GM19438 (cell line): Measurements from ENCODE around the gene SOX9.
"Not testable (repeated sequence)": the region's sequence is repeated elsewhere in the genome, so short reads cannot be mapped to it uniquely, and the experiment has no call there.

Experiments used
- ATAC-seq: cut with Tn5 transposase; IDR thresholded peaks from one replicate; pipeline ENCODE4 v1.9.1; 2021; ENCODE audit warnings: low read depth; ENCODE audit not compliant: unreplicated experiment

SOX9 gene

DNA sequence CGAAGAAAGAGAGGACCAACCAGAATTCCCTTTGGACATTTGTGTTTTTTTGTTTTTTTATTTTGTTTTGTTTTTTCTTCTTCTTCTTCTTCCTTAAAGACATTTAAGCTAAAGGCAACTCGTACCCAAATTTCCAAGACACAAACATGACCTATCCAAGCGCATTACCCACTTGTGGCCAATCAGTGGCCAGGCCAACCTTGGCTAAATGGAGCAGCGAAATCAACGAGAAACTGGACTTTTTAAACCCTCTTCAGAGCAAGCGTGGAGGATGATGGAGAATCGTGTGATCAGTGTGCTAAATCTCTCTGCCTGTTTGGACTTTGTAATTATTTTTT lies 3.6 kb downstream of the SOX9 start:
- ATAC-seq = no peak

DNA sequence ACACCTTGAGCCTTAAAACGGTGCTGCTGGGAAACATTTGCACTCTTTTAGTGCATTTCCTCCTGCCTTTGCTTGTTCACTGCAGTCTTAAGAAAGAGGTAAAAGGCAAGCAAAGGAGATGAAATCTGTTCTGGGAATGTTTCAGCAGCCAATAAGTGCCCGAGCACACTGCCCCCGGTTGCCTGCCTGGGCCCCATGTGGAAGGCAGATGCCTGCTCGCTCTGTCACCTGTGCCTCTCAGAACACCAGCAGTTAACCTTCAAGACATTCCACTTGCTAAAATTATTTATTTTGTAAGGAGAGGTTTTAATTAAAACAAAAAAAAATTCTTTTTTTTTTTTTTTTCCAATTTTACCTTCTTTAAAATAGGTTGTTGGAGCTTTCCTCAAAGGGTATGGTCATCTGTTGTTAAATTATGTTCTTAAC lies 4.4 kb downstream of the SOX9 start:
- no peak for ATAC-seq

DNA sequence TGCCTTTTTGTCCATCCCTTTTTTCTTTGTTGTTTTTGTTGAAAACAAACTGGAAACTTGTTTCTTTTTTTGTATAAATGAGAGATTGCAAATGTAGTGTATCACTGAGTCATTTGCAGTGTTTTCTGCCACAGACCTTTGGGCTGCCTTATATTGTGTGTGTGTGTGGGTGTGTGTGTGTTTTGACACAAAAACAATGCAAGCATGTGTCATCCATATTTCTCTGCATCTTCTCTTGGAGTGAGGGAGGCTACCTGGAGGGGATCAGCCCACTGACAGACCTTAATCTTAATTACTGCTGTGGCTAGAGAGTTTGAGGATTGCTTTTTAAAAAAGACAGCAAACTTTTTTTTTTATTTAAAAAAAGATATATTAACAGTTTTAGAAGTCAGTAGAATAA lies 4.9 kb downstream of the SOX9 start:
- no peak for ATAC-seq

DNA sequence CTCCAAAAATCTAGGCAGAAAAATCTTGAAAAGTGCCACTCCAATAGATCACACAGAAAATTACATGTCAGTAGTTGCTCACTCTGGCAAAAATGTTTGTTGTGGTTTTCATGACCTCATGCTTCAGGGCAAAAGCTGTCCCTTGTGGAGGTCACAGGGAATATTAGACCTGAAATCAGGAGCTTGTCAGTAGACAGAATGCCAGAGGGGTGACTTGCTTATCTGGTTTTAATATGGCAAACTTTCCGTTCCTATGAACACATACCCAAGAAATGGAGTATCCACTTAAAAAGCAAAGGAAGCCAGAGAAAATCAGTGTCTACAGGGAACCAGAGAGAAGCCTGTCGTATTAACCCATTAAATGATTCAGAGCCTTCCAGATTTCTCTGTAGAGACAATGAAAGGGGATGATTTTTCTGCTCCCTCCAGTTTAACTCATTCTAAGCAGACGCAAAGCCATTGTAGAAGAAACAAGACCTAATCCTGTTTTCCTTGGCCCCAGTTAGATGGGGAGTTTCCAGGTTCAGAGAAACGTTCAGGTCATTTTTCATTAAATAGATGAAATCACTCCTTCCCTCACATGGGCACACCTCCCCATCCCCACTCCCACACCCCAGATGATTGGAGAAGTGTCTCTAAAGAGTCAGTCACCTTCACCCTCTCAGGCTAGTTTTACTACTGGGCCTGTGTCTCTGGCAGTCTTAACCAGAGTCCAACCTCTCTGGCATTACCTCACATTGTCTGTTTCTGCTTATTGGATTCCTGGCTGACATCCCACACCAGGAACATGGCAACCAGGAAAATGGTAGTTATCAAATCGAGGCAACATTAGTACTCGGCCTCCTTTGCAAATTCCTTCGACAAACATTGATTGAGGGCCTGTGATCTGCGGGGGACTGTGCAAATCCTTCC lies 6.0 kb downstream of the SOX9 start:
- ATAC-seq = no peak

DNA sequence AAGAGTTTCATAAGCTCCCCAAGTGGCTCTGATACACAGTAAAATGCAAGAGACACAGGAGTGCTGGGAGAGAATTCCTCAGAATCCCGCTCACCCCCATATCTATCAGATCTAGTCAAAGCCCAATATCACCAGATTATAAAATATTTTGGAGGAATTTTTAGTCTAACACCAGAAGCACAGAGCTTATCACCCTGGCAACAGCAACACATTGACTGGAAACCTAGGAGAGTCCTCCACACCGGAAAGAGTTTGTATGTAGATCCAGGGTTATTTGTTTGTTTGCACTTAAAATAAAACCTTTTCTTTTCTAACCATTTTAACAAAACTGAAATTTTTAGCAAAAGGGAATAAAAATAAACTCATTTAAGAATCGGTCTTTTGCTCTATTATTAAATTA lies 7.2 kb downstream of the SOX9 start:
- no peak for ATAC-seq

DNA sequence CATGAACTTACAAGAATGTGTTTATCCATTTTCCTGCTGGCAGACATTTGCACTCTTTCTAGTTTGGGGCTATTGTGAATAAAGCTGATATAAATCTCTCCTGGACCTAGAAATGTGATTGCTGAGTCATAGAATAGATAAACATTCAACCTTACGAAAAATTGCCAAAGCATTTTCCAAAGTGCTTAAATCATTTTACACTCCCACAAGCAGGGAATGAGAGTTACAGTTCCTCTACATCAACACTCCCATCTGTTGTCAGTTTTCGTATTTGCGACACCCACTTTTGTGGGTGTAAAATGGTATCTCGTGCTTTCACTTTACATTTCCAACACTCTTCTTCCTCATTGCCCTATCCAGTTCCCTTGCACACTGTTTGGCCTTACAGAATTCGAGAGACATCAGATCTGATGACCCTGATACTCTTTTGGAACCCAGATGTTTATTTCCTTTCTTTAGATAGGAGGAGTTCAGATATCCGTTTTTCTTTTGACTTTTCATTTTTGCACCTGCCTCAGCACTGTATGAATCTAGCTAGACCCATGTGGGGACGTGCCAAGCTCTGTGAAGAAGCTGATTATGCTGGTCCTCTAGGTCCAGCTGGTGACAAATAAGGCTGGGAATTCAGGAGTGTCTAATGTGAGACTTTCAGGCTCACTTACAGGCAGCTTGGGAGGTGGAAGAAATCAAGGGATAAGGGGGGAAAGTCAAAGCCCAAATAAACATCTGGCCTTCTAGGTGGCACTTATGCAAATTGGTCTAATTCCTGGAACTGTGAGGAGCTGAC lies 14.0 kb downstream of the SOX9 start:
- no peak for ATAC-seq

DNA sequence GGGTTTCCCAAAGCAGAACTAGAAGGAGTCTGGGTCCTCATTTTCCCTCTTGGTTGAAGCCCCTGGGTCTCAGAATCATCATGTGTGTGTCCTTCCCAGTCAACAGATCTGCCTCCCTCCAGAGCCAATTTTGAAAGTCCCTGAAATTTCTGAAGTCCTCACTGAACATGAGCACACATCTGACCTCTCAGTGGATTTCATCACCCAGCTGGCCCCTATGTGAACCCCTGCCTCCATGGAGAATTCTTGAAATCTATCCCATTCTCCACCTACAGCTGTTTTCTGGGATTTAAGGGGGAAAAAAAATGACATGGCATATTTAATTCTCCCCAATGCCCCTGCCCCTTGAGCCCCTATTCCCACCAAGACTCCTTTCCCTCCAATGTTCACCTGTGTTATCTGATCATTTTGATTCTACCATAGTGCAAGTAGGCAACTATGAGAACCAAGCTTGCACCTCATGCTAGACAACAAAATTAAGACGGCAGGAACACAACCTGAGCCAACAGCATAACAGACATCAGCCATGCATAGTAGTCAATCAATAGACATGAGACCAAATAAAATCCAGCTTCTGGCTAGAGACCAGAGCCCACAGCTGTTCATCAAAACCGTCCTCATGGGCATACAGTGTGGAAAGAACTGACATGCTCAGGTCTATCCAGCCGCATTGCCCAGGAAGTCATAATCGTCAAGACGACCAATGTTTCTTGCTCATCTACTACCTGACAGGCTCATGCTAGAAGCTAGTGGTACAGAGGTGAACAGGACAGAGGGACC lies 14.9 kb downstream of the SOX9 start:
- ATAC-seq = no peak

DNA sequence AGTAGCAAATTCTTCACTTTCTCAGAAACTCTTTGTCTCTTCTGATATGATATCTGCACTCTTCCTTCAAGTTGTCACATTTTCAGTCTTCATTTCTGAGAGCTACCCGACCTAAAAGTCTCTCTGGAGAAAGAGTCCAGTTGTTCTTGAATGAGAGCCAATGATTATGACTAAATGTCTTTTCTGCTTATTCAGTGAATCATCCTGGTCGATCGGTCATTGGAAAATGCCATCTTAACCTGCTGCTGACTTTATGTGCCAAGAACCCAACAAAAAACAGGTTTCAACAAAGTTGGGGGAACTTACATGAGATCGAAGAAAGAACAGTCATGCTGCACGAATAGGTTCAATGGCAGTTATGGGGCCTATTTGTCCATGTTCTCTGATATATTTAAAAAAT lies 15.9 kb downstream of the SOX9 start:
- no peak for ATAC-seq

DNA sequence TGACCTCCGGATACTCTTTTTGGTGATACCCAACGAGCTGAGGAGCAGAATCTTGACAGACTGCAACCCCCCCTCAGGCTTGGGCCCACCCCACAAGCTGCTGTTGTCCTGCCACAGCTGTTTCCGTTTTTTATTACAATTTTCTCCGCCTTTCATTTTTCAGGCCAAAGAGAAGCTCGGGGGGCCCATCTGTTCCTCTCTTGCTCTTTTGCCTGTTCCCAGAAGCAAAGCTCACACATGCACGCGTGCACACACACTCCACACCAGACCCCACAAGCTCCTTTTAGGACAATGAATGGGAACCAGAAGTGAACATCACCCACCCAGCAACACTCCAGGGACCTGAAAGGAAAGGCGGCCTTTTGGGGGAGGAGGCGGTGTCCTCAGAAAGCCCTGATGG lies 16.3 kb downstream of the SOX9 start:
- ATAC-seq = no peak

DNA sequence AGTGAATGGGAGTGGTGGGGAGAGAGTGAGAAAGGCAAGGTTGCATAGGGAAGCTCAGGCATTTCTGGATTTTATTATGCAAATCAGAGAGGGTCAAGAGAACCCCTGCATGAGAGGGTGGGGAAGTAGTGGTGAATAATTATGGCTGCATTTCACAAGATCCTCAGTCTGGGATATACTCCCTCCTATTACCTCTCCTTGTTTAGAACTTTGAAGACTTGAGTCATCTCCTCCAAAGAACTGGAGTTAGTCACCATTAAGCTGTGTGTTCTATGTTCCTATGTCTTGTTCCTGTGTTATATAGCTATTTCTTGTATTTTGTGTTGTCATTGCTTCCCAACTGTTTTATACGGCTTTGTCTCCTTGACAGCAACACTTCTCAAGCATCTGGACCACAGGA lies 18.4 kb downstream of the SOX9 start:
- no peak for ATAC-seq

DNA sequence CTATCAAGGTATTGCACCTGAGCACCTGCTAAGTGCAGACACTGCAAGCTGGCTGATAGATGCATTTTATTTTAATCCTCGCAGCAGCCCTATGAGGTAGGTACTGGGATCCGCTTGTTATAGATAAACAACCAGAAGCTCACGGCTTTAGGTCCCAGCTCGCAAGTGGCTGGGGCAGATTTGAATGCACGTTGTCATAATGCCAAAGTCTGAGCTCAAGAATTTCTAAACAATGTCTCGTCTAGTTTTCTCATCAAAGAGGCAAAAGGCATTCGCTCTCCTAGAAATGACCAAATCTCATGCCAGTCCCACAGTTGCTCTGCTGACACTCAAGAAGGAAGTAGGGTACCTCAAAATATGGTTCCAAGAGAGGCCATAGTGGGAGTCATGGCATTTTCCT lies 20.5 kb downstream of the SOX9 start:
- ATAC-seq = no peak

DNA sequence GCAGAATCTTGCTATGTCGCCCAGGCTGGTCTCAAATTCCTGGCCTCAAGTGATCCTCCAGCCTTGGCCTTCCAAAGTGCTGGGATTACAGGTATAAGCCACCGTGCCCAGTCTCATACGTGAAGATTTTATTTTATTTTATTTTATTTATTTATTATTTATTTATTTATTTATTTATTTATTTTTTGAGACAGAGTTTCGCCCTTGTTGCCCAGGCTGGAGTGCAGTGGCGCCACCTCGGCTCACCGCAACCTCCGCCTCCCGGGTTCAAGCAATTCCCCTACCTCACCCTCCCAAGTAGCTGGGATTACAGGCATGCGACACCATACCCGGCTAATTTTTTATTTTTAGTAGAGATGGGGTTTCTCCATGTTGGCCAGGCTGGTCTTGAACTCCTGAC lies 21.3 kb downstream of the SOX9 start:
- ATAC-seq = not testable (repeated sequence)

DNA sequence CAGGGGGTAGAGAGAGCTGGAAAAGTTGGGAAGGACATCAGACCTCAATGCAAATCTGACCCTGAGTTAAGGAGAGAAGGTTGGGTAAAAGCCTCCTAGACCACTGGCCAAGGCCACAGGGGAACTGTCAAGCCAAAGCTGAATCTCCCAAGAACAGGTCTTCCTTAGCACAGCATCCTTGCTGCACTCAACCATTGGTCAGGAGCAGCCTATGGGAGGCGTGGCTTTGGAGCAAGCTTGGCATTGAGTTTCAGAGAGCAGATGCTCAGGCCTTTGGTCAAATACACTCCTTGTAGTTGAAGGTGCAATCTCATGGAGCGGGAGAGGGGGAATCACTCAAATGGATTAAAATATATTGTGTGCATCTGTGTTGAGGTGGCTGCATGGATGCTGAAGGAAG lies 21.8 kb downstream of the SOX9 start:
- ATAC-seq = no peak

DNA sequence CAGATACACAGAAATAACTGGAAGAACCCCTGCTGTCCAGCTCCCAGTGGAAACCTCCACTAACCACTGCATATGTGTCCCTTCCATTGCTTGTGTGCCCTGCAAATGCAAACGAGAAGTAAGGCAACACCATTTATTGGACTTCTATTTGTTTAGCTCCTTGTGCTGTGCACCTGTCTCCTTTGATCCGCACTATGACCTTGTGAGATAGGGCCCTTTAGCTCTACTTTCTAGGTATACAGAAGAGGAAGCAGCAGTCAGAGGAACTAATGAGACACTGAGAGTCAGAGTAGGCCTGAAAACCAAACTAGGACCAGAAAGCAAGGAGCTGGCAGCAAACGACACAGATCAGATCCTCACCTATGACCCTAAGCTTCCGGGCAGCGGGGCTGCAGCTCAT lies 22.4 kb downstream of the SOX9 start:
- no peak for ATAC-seq

DNA sequence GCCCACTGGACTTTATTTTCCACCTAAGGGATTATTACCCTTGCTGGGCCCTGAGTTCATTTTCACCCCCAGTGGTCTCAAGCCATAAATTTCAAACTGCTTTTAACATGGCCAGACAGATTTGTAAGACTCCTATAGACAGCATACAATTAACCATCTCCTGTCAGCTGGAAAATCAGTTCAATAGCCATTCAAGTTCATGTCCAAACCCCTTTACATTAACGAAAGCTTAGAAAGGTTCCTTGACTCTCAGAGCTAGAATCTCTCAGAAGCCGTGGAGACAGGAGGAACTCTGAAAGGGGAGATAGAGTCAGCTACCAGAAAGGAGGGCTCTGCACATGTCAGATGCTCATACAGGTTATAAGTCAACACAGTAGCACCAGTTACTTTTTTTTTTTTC lies 23.3 kb downstream of the SOX9 start:
- ATAC-seq = no peak

DNA sequence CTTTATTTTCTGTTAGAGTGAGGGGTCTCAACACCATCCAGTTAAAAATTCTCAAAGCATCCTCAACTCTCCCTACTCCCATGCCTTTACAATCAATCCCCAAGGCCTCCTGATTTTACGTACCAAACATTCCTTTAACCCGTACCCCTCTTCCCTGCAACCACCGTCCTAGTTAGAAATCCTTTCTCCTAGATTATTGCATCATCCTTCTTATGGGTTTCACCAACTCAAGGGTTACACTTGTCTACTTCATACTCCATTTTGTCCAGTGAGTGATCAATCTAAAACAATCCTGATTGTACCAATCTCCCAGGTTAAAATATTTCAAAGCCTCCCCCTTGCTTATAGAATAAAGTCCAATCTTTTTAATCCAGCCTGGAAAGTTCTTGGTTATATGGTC lies 24.7 kb downstream of the SOX9 start:
- ATAC-seq = no peak

DNA sequence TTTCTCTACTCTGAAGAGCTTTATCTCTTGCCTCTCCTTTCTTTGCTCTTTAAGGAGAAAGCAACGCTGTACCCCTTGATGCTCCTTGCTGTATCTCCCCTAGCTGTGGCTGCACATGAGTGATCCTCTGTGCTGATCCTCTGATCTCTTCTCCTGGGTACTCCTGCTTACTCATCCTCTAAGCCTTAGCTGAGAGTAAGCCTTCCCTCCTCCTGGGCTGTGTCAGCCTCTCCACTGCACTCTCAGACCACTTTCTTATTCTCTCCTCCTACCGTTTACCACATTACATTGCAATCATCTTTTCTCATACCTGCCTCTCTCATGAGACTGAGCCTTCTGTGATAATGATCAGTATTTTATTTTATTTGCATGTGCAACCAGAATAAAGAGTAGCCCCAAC lies 25.1 kb downstream of the SOX9 start:
- no peak for ATAC-seq

DNA sequence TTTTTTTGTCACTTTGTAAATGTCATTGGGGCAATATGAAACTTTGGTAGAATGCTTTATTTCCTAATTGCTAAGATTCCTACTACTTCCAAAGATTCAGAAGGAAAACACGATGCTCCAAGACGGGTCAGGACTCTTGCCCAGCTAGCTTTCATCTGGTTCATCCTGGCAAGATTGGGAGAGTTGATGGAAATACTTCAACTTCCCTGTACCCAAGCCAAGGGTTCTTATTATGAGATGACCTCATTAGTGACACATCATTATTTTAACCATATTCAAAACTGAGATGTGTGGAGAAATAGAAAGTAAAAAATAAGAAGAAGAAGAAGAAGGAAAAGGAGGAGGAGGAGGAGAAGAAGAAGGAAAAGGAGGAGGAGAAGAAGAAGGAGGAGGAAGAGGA lies 25.6 kb downstream of the SOX9 start:
- no peak for ATAC-seq

DNA sequence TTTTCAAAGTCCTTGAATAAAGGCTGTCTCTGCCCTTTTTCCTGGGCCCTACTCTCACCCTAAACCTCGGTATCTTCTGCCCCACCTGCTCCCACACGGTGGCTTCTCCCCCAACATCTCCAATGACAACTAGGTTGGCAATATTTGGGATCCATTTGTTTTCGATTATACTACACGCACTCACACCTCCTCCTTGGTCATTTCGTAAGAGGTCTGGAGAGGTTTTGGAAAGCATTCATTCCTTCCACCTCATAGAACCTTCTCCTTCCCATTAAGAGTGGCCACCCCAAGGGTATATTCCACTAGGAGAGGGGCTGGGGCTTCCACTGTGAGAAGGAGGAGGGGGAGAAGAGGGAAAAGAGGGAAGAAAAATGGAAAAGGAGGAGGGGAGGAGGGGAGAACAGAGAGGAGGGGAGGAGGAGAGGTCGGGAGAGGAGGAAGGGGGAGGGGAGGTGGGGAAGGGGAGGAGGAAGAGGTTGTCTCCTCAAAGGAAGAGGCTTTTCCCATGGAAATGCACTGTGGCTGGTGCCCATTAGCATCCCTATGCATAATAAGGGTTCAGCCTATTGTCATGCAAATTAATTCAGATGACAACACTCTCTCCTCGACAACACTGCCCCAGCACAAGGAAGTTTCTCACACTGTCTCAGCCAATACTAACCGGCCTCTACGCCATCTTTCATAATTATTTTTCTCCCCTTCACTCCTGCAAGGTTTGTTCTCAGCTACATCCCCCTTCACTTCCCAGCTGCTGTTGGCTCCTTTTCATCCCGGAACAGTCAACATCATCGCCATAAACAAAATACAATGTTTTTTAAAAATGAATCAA lies 30.0 kb downstream of the SOX9 start:
- no peak for ATAC-seq

DNA sequence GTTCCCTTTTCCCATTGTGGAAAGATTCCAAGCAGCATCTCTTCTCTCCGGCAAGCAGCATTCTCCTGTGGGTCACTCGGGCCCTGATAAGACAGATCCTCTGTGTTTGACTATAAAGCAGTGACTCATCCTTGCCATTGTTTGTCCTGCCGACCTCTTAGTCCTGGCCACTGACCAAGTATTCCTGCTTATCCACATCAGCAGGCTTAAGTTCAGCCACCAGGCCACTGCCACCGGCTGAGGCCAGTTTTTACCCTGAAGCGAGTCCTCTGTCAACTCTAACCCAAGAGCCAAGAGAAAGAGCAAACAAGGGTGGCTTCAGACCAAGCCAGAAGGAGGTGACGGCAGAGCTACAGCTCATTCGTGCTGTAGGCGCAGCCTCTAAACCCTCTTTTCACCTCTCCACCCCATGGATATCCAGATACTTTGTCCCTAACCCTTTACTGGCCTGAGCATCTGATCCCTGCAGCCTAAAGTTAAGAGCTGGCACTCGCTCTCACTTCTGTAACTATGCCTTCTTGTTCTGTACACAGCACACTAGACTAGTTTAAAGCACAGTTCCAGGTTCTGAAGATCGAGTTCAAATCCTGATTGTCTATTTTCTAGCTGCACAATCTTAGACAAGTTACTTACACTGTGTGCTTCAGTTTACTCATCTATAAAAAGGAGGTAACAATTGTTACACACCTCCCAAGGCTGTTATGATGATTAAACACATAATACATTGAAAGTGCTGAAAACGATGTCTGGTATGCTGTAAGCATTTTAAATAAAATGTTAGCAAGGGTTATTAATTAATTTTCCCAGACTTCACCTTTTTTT lies 31.0 kb downstream of the SOX9 start:
- ATAC-seq = no peak
